Measurements from ENCODE around the gene RNPC3.
"Not testable (repeated sequence)": the region's sequence is repeated elsewhere in the genome, so short reads cannot be mapped to it uniquely, and the experiment has no call there.

The RNPC3 gene

DNA sequence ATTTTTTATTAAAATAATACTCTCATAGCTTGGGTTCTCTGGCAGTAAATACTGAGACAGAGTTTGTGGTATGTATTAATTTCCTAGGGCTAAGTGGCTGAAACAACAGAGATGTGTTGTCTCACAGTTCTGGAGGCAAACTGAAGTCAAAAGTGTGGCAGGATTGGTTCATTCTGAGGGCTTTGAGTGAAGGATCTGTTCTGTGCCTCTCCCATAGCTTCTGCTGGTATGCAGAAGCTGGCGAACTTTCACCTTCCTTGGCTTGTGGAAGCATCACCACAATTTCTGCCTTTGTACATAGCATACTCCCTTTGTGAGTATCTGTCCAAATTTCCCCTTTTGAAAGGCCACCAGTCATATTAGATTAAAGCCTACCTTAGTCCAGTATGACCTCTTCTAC is 21.0 kb downstream of the RNPC3 start:
- TF ChIP-seq, protein P1, sequence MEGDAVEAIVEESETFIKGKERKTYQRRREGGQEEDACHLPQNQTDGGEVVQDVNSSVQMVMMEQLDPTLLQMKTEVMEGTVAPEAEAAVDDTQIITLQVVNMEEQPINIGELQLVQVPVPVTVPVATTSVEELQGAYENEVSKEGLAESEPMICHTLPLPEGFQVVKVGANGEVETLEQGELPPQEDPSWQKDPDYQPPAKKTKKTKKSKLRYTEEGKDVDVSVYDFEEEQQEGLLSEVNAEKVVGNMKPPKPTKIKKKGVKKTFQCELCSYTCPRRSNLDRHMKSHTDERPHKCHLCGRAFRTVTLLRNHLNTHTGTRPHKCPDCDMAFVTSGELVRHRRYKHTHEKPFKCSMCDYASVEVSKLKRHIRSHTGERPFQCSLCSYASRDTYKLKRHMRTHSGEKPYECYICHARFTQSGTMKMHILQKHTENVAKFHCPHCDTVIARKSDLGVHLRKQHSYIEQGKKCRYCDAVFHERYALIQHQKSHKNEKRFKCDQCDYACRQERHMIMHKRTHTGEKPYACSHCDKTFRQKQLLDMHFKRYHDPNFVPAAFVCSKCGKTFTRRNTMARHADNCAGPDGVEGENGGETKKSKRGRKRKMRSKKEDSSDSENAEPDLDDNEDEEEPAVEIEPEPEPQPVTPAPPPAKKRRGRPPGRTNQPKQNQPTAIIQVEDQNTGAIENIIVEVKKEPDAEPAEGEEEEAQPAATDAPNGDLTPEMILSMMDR (IDR thresholded peaks at IDR 0.05; ENCODE audit: insufficient read depth, low read depth, low read length, missing control alignments): no peak
- DNase-seq (ENCODE audit: low read depth): no peak
- no peak overlapping the region for H3K4me3 ChIP-seq (ENCODE audit: low read length)

DNA sequence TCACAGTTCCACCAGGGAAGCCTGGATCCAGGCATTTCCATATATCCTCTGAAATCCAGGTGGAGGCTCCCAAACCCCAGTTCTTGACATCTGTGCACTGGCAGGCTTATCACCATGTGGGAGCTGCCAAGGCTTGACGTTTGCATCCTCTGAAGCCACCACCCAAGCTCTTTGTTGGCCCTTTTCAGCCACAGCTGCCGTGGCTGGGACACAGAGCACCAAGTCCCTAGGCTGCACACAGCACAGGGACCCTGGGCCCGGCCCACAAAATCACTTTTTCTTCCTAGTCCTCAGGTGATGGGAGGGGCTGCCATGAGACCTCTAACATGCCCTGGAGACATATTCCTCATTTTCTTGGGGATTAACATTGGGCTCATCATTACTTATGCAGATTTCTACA is 22.3 kb downstream of the RNPC3 start:
- H3K4me3 ChIP-seq (ENCODE audit: low read length): no peak overlapping the region
- DNase-seq (ENCODE audit: low read depth): no peak
- TF ChIP-seq, protein P1 (IDR thresholded peaks at IDR 0.05; ENCODE audit: insufficient read depth, low read depth, low read length, missing control alignments): no peak

DNA sequence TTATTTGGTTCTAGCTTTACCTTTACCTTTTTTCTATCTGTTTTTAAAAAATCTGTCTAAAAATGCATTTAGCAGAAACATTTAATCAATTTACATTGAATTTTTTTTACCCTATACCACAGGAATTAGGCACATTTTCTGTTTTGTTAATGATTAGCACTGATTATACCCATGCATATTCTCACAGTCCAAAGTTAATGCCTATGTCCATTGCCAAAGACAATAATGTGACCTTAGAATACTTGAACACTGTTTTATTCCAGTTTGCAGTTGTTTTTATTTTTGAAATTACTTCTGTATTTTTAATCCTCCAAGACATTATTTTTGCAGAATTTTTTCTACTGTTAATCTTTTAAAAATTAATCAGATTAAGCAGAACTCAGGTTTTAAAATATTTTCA is 34.9 kb downstream of the RNPC3 start:
- no peak for DNase-seq (ENCODE audit: low read depth)
- H3K4me3 ChIP-seq (ENCODE audit: low read length): no peak overlapping the region
- TF ChIP-seq, protein P1 (IDR thresholded peaks at IDR 0.05; ENCODE audit: insufficient read depth, low read depth, low read length, missing control alignments): no peak

DNA sequence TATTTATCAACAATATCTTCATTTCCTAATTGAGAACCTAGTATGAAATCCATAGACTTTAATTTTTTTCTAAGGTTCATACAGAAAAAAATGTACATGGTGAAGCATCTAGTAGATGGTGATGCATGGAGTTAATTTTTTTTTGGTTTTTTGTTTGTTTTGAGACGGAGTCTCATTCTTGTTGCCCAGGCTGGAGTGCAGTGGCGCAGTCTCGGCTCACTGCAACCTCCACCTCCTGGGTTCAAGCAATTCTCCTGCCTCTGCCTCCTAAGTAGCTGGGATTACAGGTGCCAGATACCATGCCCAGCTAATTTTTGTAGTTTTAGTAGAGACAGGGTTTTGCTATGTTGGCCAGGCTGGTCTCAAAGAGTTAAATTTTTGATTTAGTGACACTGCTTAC is 35.6 kb downstream of the RNPC3 start:
- H3K4me3 ChIP-seq (ENCODE audit: low read length); DNase-seq (ENCODE audit: low read depth): not testable (repeated sequence)

DNA sequence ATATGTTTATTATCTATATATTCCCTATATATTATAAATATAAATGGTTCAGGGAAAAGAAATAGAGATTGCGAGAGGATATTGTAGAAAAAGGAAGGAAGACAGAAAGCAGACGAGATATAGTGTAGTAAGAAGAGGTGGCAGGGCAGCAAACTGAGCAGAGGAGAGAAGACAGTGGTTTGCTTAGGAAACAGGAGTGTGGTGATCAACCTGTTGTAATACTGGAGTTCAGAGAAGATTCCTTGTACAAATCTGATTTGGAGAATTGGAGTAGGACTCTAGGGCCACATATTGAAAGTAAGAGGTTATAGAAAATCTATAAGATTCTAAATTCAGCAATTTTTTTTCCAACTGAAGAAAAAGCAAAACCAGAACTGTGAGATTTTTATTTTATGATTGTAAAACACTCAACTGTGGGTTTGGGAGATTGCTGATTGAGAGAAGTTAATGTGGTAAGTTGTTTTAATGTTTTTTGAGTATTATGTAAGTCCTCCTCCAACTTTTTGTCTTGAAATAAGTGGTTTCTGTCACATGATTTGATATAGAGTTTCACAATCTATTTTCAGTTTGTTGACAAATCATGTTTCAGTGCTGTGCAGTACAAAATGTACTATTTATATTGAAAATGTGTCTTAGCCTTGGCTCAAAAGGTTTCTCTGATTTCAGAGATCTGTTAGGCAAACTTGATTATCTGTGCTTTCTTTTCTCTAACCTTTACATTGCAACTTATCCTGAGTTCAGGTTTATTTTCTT is 36.3 kb downstream of the RNPC3 start:
- H3K4me3 ChIP-seq (ENCODE audit: low read length): no peak overlapping the region
- TF ChIP-seq, protein P1 (IDR thresholded peaks at IDR 0.05; ENCODE audit: insufficient read depth, low read depth, low read length, missing control alignments): no peak
- DNase-seq (ENCODE audit: low read depth): no peak

DNA sequence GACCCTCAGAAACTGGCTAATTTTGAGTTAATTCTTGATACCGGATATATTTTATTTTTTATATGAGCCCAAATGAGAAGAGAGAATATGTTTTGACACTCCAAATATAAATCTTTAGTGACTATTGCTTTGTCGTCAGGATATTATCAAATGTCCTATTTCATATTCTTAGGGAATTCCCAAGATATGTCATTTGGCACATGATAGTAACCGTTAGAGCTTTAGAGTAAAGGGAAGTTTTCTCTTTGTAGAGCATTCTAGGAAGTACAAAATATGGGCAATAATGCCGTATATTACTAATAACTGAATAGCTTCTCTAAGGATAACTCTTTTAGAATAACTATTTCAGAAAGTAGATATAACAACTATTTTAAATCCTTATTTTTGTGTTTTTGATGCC is 37.6 kb downstream of the RNPC3 start:
- DNase-seq (ENCODE audit: low read depth): no peak
- no peak overlapping the region for H3K4me3 ChIP-seq (ENCODE audit: low read length)
- TF ChIP-seq, protein P1 (IDR thresholded peaks at IDR 0.05; ENCODE audit: insufficient read depth, low read depth, low read length, missing control alignments): no peak

DNA sequence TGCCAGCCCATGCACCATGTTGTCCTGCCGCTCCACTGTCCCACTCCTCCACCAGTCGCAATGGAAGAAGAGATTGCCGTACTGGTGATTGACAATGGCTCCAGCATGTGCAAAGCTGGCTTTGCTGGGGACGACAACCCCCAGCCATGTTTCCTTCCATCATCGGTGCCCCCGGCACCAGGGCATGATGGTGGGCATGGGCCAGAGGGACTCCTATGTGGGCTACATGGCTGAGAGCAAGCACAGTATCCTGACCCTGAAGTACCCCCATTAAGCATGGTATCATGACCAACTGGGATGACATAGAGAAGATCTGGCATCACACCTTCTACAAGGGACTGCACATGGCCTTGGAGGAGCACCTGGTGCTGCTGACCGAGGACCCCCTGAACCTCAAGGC is 44.0 kb downstream of the RNPC3 start:
- no peak overlapping the region for H3K4me3 ChIP-seq (ENCODE audit: low read length)
- no peak for DNase-seq (ENCODE audit: low read depth)
- TF ChIP-seq, protein P1 (IDR thresholded peaks at IDR 0.05; ENCODE audit: insufficient read depth, low read depth, low read length, missing control alignments): no peak

DNA sequence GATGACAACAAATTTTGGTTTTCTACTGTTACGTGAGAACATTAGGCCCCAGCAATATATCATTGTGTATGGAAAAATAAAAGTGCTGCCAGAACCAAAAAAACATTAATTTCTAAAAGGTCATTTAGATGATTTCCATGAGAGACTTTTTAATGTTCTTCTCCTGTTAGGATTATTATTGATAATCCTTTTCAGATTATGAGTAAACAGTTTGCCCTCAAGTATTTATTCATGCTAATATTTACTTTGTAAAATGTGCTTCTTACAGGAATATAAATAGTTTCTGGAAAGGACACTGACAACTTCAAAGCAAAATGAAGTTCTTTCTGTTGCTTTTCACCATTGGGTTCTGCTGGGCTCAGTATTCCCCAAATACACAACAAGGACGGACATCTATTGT is 45.8 kb downstream of the RNPC3 start, which contains the start of gene AMY2B:
Gene AMY2B, plus strand, starts transcription at position 301 of the 400 bp plus-strand sequence. Its CDS starts 14 bp downstream, at position 315.
- not testable (repeated sequence) for DNase-seq (ENCODE audit: low read depth); H3K4me3 ChIP-seq (ENCODE audit: low read length)
